ENCODE results near the gene METTL9.

- TF ChIP-seq EZH2 (IDR thresholded peaks at IDR 0.05) (no peak), POLR2AphosphoS5 (IDR thresholded peaks at IDR 0.05; ENCODE audit: borderline replicate concordance, low read depth, low read length) (no peak)
These were observed 3.4 kb downstream of the METTL9 start for GRCh38 chr16:21602785-21603184.
